Measurements from ENCODE around the gene TYK2. TPM values are rescaled to one million over a fixed set of nuclear protein-coding genes. Genes with fewer than 3 reads are reported as not detected.

Gene TYK2
- total and polyA plus RNA-seq, 9 of the 15 experiments (the other 6 are each of a cell fraction or from before 2014, with no cell fraction given): 15.0 to 182 (median 85.9) TPM

DNA sequence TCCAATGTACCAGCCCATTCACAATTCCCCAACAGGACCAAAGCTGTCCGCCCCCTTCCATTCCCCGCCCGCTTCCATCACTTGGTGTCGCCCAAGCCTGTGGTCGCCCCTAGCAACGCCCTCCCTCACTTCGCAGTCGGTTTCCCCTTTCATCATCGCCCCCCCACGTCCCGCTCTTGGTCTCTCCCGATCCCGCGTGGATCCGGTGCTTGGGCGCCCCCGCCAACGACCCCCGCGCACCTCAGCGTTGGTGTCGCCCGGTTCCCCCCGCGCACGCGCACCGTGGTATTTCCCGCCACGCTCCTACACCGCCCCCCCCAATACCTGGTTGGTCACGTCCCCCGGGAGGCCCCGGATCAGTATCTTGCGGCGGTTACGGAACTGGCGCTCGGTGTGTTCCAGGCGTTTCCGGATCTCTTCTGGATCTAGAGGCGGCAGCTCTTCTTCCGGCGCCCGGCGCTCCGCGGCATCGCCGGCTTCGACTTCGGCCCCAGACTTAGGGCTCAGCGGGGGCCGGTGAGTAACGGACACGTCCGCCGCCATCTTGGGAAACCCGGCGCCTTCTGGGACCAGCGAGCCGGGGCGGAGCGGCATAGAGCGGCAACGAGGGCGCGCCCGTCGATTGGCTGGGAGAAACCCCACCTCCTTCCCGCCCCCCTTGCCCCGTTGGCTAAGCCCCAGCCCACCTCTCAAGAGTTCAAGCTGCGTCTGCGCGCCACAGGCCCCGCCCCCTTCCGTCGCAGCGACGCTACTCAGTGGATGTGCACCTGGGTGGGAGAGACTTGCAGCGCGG is 47.2 kb downstream of the TYK2 start, which contains the start of gene RAVER1 (continued):
- no peak for TF ChIP-seq CREBBP (IDR thresholded peaks at IDR 0.05; ENCODE audit: low read depth, low read length)
- TF ChIP-seq TFAM (CRISPR knock-in tag; conservative IDR thresholded peaks at IDR 0.05): no peak
- no peak for TF ChIP-seq GATAD2B (IDR thresholded peaks at IDR 0.05; ENCODE audit: borderline replicate concordance)
- TF ChIP-seq EP400 (IDR thresholded peaks at IDR 0.05): peak; percentile 98
- TF ChIP-seq, protein P1, sequence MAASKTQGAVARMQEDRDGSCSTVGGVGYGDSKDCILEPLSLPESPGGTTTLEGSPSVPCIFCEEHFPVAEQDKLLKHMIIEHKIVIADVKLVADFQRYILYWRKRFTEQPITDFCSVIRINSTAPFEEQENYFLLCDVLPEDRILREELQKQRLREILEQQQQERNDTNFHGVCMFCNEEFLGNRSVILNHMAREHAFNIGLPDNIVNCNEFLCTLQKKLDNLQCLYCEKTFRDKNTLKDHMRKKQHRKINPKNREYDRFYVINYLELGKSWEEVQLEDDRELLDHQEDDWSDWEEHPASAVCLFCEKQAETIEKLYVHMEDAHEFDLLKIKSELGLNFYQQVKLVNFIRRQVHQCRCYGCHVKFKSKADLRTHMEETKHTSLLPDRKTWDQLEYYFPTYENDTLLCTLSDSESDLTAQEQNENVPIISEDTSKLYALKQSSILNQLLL (CRISPR knock-in tag; IDR thresholded peaks at IDR 0.05; ENCODE audit: borderline replicate concordance): no peak
- TF ChIP-seq ATF1 (CRISPR knock-in tag; IDR thresholded peaks at IDR 0.05): 0 out of 2 replicates have a peak, but pooled peaks have one; percentile 5
- TF ChIP-seq ATF1 (tag; IDR thresholded peaks at IDR 0.05): peak; percentile 82
- TF ChIP-seq PHTF2 (CRISPR knock-in tag; IDR thresholded peaks at IDR 0.05): no peak
- TF ChIP-seq ZNF24 (IDR thresholded peaks at IDR 0.05): no peak
- no peak for TF ChIP-seq SMAD2 (IDR thresholded peaks at IDR 0.05; ENCODE audit: low read depth, low read length)
- TF ChIP-seq BRD4 (IDR thresholded peaks at IDR 0.05): no peak; the same call in 1 of the 2 replicates
- no peak for TF ChIP-seq SMARCA4 (IDR thresholded peaks at IDR 0.05)
- TF ChIP-seq ZSCAN29 (IDR thresholded peaks at IDR 0.05): no peak
- TF ChIP-seq, protein P2, sequence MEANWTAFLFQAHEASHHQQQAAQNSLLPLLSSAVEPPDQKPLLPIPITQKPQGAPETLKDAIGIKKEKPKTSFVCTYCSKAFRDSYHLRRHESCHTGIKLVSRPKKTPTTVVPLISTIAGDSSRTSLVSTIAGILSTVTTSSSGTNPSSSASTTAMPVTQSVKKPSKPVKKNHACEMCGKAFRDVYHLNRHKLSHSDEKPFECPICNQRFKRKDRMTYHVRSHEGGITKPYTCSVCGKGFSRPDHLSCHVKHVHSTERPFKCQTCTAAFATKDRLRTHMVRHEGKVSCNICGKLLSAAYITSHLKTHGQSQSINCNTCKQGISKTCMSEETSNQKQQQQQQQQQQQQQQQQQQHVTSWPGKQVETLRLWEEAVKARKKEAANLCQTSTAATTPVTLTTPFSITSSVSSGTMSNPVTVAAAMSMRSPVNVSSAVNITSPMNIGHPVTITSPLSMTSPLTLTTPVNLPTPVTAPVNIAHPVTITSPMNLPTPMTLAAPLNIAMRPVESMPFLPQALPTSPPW (CRISPR knock-in tag; IDR thresholded peaks at IDR 0.05): peak; percentile 89
- TF ChIP-seq IRF2 (CRISPR knock-in tag; IDR thresholded peaks at IDR 0.05): no peak
- TF ChIP-seq, protein P3, sequence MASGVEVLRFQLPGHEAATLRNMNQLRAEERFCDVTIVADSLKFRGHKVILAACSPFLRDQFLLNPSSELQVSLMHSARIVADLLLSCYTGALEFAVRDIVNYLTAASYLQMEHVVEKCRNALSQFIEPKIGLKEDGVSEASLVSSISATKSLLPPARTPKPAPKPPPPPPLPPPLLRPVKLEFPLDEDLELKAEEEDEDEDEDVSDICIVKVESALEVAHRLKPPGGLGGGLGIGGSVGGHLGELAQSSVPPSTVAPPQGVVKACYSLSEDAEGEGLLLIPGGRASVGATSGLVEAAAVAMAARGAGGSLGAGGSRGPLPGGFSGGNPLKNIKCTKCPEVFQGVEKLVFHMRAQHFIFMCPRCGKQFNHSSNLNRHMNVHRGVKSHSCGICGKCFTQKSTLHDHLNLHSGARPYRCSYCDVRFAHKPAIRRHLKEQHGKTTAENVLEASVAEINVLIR (CRISPR knock-in tag; IDR thresholded peaks at IDR 0.05): no peak; the same call in 1 of the 2 replicates
- TF ChIP-seq ZNF311 (CRISPR knock-in tag; IDR thresholded peaks at IDR 0.05): no peak
- TF ChIP-seq ESRRB (CRISPR knock-in tag; IDR thresholded peaks at IDR 0.05; ENCODE audit: borderline replicate concordance): no peak
- TF ChIP-seq, protein P4, sequence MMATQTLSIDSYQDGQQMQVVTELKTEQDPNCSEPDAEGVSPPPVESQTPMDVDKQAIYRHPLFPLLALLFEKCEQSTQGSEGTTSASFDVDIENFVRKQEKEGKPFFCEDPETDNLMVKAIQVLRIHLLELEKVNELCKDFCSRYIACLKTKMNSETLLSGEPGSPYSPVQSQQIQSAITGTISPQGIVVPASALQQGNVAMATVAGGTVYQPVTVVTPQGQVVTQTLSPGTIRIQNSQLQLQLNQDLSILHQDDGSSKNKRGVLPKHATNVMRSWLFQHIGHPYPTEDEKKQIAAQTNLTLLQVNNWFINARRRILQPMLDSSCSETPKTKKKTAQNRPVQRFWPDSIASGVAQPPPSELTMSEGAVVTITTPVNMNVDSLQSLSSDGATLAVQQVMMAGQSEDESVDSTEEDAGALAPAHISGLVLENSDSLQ (IDR thresholded peaks at IDR 0.05): peak; percentile 42; the same call in 1 of the 2 replicates
- no peak for TF ChIP-seq XRCC3 (IDR thresholded peaks at IDR 0.05)
- peak; percentile 90 for TF ChIP-seq TAF7 (tag; IDR thresholded peaks at IDR 0.05)
- TF ChIP-seq NKRF (IDR thresholded peaks at IDR 0.05; ENCODE audit: borderline replicate concordance): peak; percentile 82

All from K562 (cell line).